Astrocyte (in vitro differentiated cells and primary cell): ENCODE data around the gene SAMM50. TPM values are rescaled to one million over a fixed set of nuclear protein-coding genes. Genes with fewer than 3 reads are reported as not detected.

Experiments
- DNase-seq: peaks from one replicate; pipeline ENCODE4 v3.0.0-alpha.2; 2010; ENCODE audit warnings: low read depth
- FAIRE-seq: peaks from 2 replicates; lab custom pipeline; 2011; peaks lifted over from hg19 to GRCh38; lab: Jason Lieb, UNC
- H2AFZ ChIP-seq: 2 replicates; pipeline ENCODE4 v1.6.0; 2012; ENCODE audit warnings: low read depth, low read length, inconsistent platforms
- H3K27ac ChIP-seq: 2 replicates; pipeline ENCODE4 v1.5.1; 2011; ENCODE audit warnings: low read depth, low read length, inconsistent platforms
- H3K27me3 ChIP-seq: 2 replicates; pipeline ENCODE4 v1.6.0; 2011; ENCODE audit warnings: low read length, inconsistent platforms; ENCODE audit not compliant: insufficient read depth
- H3K36me3 ChIP-seq: 2 replicates; pipeline ENCODE4 v1.5.1; 2011; ENCODE audit warnings: low read length, inconsistent platforms; ENCODE audit not compliant: insufficient read depth
- H3K4me1 ChIP-seq: 2 replicates; pipeline ENCODE4 v1.5.1; 2011; ENCODE audit warnings: low read length, inconsistent platforms; ENCODE audit not compliant: insufficient read depth
- H3K4me2 ChIP-seq: 2 replicates; pipeline ENCODE4 v1.6.0; 2012; ENCODE audit warnings: low read length, inconsistent platforms
- H3K4me3 ChIP-seq: 2 replicates; pipeline ENCODE4 v1.5.1; 2011; ENCODE audit warnings: low read depth, mild to moderate bottlenecking, low read length, inconsistent platforms; ENCODE audit not compliant: insufficient read depth
- H3K79me2 ChIP-seq: 2 replicates; pipeline ENCODE4 v1.6.0; 2012; ENCODE audit warnings: mild to moderate bottlenecking, low read length, inconsistent platforms; ENCODE audit not compliant: insufficient read depth
- H3K9ac ChIP-seq: 2 replicates; pipeline ENCODE4 v1.6.0; 2012; ENCODE audit warnings: mild to moderate bottlenecking, low read length, inconsistent platforms
- H3K9me3 ChIP-seq: 2 replicates; pipeline ENCODE4 v1.5.1; 2012; ENCODE audit warnings: low read depth, mild to moderate bottlenecking, low read length, inconsistent platforms; ENCODE audit not compliant: insufficient read depth
- H4K20me1 ChIP-seq: 2 replicates; pipeline ENCODE4 v1.6.0; 2012; ENCODE audit warnings: low read length, inconsistent platforms; ENCODE audit not compliant: insufficient read depth
- H3K27ac Mint-ChIP-seq: one replicate; pipeline ENCODE4 v1.8.0; 2021; ENCODE audit warnings: mild to moderate bottlenecking, mixed read lengths; ENCODE audit not compliant: unreplicated experiment
- H3K27me3 Mint-ChIP-seq: one replicate; pipeline ENCODE4 v1.8.0; 2021; ENCODE audit warnings: low read depth, mixed read lengths; ENCODE audit not compliant: unreplicated experiment
- H3K36me3 Mint-ChIP-seq: one replicate; pipeline ENCODE4 v1.8.0; 2021; ENCODE audit warnings: low read depth, mixed read lengths; ENCODE audit not compliant: unreplicated experiment
- H3K4me1 Mint-ChIP-seq: one replicate; pipeline ENCODE4 v1.8.0; 2021; ENCODE audit warnings: low read depth, mixed read lengths; ENCODE audit not compliant: unreplicated experiment
- H3K4me3 Mint-ChIP-seq: one replicate; pipeline ENCODE4 v1.8.0; 2021; ENCODE audit warnings: mild to moderate bottlenecking, moderate library complexity, mixed read lengths; ENCODE audit not compliant: unreplicated experiment
- H3K9me3 Mint-ChIP-seq: one replicate; pipeline ENCODE4 v1.8.0; 2021; ENCODE audit warnings: mild to moderate bottlenecking, mixed read lengths; ENCODE audit not compliant: unreplicated experiment
- CTCF ChIP-seq: IDR thresholded peaks from 2 replicates; pipeline ENCODE4 v1.5.1; 2011; ENCODE audit warnings: low read depth, mild to moderate bottlenecking, inconsistent platforms, low read length, moderate library complexity; ENCODE audit not compliant: insufficient read depth
- EZH2 ChIP-seq: IDR thresholded peaks from 2 replicates; pipeline ENCODE4 v1.6.1; 2012; ENCODE audit warnings: mild to moderate bottlenecking, low read length, inconsistent platforms; ENCODE audit not compliant: insufficient read depth
- total RNA-seq: library from RNA; stranded (reverse); gene quantifications from 2 replicates; pipeline ENCODE4 v1.2.1, GENCODE V29; 2021

The SAMM50 gene
- total RNA-seq, 1 donor from 2014 or later: 63.4 TPM

- FAIRE-seq: no peak
- Mint-ChIP-seq H3K27ac (no peak overlapping the region), H3K27me3 (no peaks in the 10 kb centered on the region), H3K4me3 (no peak overlapping the region), H3K36me3 (no peaks in the 10 kb centered on the region), H3K4me1 (peaks cover 23% of the 10 kb centered on the region), H3K9me3 (no peaks in the 10 kb centered on the region)
- peaks cover 3% of the 10 kb centered on the region for H3K9me3 ChIP-seq
- DNase-seq: no peak
- H3K27ac ChIP-seq: no peak overlapping the region
- no peak for TF ChIP-seq CTCF
- no peak for TF ChIP-seq EZH2
- H2AFZ ChIP-seq: no peak overlapping the region
- no peaks in the 10 kb centered on the region for H3K27me3 ChIP-seq
- peaks cover 19% of the 10 kb centered on the region for H3K4me1 ChIP-seq
- no peak overlapping the region for H3K4me2 ChIP-seq
- H3K4me3 ChIP-seq: no peak overlapping the region
- H3K36me3 ChIP-seq: no peaks in the 10 kb centered on the region
- H3K79me2 ChIP-seq: peaks cover 55% of the 10 kb centered on the region
- no peak overlapping the region for H3K9ac ChIP-seq
- H4K20me1 ChIP-seq: peaks cover 16% of the 10 kb centered on the region
Measured at GRCh38 chr22:44033694-44034093, 78.5 kb downstream of the SAMM50 start.

GRCh38 chr22:44037519-44038375 is 82.5 kb downstream of the SAMM50 start:
- H3K27me3 ChIP-seq: no peaks in the 10 kb centered on the region
- H3K4me1 ChIP-seq: peaks cover 14% of the 10 kb centered on the region
- H2AFZ ChIP-seq: no peak overlapping the region
- H4K20me1 ChIP-seq: peaks cover 8% of the 10 kb centered on the region
- H3K36me3 ChIP-seq: no peaks in the 10 kb centered on the region
- H3K9me3 ChIP-seq: peaks cover under 1% of the 10 kb centered on the region
- no peaks in the 10 kb centered on the region for H3K9me3 Mint-ChIP-seq
- peaks cover 2% of the 10 kb centered on the region for H3K36me3 Mint-ChIP-seq
- H3K4me2 ChIP-seq: peak overlapping the region; percentile 74
- H3K27ac Mint-ChIP-seq: peak overlapping the region; percentile 89
- peaks cover 29% of the 10 kb centered on the region for H3K79me2 ChIP-seq
- H3K27ac ChIP-seq: peak overlapping the region; percentile 77
- DNase-seq (peak; percentile 93), FAIRE-seq (peak; percentile 99)
- TF ChIP-seq CTCF: no peak
- no peak for TF ChIP-seq EZH2
- H3K27me3 Mint-ChIP-seq: no peaks in the 10 kb centered on the region
- peaks cover 11% of the 10 kb centered on the region for H3K4me1 Mint-ChIP-seq
- peak overlapping the region; percentile 58 for H3K4me3 Mint-ChIP-seq
- peak overlapping the region; percentile 17 for H3K4me3 ChIP-seq
- H3K9ac ChIP-seq: peak overlapping the region; percentile 63
